Tibial nerve (tissue), 4 donors: ENCODE data around the gene CCNF.

Experiments used
- CTCF ChIP-seq, 5 experiments: fragments of 200-600 bp in 3 of 5; fragments of 450-650 bp in 2 of 5; sonication (generic) in 3 of 5; IDR thresholded peaks; one replicate each; pipeline ENCODE4 v1.5.1; 2016 to 2019; ENCODE audit warnings: antibody characterized with exemption in 5 of 5, mild to moderate bottlenecking in 3 of 5, moderate library complexity in 2 of 5
- EP300 ChIP-seq, 2 donors: sonication (generic); formaldehyde crosslinking; IDR thresholded peaks; one replicate each; pipeline ENCODE4 v1.6.1; 2017; ENCODE audit warnings: antibody characterized with exemption in 2 of 2, mild to moderate bottlenecking in 1 of 2
- POLR2A ChIP-seq, 2 donors: fragments of 450-650 bp; IDR thresholded peaks; one replicate each; pipeline ENCODE4 v1.6.1; 2017; ENCODE audit warnings: antibody characterized with exemption in 2 of 2, mild to moderate bottlenecking in 2 of 2, moderate library complexity in 2 of 2

GRCh38 chr16:2490190-2491105 lies 61.2 kb downstream of the CCNF start:
- TF ChIP-seq CTCF (IDR thresholded peaks at IDR 0.05) (no peak), POLR2A (IDR thresholded peaks at IDR 0.05) (no peak), EP300 (IDR thresholded peaks at IDR 0.05) (no peak)
